AG09319 (cell line): Measurements from ENCODE around the gene HTR2C.

Source experiments
- DNase-seq: peaks from one replicate; pipeline ENCODE4 v3.0.0-alpha.2; 2010; ENCODE audit warnings: low read depth; ENCODE audit errors: extremely low read depth
- TF ChIP-seq, protein P1 (sequence below): IDR thresholded peaks from 2 replicates; pipeline ENCODE4 v1.5.1; 2011; ENCODE audit warnings: low read depth, mild to moderate bottlenecking, inconsistent platforms, low read length, moderate library complexity

Gene HTR2C

DNA sequence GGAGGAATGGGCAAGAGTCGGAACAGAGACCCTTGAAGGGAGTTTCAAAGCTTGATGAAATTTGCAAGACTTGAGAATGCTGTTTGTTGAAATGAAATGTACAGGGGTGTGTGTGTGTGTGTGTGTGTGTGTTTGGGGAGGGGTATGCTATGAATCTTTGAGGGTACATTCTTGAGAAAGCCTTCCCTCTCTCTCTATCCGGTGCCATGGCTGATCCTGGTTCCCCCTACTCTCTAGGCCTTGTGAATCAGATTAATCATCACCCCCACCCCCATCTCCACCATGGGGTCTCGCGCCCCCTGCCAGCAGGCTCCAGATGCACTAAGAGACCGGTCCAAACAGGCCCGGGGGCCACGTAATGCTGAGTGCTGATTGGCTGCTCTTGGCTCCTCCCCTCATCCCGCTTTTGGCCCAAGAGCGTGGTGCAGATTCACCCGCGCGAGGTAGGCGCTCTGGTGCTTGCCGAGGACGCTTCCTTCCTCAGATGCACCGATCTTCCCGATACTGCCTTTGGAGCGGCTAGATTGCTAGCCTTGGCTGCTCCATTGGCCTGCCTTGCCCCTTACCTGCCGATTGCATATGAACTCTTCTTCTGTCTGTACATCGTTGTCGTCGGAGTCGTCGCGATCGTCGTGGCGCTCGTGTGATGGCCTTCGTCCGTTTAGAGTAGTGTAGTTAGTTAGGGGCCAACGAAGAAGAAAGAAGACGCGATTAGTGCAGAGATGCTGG is at the start of gene HTR2C:
Gene HTR2C (plus strand): TSS at position 441 of the 729 bp plus-strand sequence. CDS start 142,851 bp downstream, outside the sequence.
- no peak for DNase-seq
- TF ChIP-seq, protein P1, sequence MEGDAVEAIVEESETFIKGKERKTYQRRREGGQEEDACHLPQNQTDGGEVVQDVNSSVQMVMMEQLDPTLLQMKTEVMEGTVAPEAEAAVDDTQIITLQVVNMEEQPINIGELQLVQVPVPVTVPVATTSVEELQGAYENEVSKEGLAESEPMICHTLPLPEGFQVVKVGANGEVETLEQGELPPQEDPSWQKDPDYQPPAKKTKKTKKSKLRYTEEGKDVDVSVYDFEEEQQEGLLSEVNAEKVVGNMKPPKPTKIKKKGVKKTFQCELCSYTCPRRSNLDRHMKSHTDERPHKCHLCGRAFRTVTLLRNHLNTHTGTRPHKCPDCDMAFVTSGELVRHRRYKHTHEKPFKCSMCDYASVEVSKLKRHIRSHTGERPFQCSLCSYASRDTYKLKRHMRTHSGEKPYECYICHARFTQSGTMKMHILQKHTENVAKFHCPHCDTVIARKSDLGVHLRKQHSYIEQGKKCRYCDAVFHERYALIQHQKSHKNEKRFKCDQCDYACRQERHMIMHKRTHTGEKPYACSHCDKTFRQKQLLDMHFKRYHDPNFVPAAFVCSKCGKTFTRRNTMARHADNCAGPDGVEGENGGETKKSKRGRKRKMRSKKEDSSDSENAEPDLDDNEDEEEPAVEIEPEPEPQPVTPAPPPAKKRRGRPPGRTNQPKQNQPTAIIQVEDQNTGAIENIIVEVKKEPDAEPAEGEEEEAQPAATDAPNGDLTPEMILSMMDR, result no peak

DNA sequence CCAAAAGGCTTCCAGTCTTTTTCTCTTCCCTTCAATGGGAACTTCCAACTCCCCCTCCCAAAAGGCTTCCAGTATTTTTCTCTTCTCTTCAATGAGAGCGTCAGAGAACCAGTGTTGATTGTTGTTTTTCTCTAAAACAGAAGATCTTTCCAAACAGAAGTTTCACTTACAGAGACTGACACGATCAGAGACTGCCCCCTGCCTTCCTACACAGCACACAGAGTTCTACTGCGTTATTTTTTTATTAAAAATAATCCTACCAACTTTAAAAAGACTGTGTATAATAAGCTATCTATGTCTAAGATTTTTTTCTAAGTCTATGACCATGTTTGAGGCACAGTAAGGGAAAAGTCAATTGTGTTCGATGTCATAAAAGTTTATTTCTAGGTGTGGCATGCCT is 3.5 kb upstream of the HTR2C start:
- DNase-seq, result no peak
- TF ChIP-seq, protein P1, result no peak

DNA sequence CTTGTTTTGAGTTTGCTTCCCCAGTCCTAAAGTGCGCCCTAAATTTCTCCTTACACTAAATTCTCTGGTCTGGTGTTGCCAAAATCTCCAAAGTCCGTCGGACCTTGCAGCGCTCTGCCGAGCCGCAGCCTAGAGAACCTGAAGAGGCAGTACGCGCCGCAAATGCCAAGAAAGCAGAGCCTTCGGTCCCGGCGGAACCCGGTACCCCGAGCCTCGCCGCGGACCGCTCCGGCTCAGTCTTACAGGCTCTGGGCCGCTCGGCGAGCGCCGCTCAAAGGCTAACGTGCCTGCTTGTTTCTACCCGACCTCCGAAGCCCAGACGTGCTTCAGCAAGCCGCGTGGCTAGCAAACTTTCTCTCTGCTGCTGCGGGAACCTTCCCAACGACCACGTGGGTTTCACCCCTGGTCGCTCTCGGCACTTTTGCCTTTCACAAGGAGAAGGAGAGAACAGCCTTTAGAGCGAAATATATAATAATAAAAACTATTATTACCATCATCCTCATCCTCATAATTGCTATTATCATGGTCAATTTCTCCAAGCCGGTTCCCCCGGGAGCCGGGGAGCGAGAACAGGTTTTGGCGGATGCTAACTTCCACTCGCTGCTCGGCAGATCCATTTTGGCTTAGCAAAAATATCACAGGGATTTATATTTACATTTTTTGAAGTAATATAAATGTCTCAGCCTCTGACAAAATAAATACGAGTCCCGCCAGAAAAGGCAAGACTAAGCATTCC is 2.2 kb upstream of the HTR2C start:
- no peak for DNase-seq
- TF ChIP-seq, protein P1, result no peak

DNA sequence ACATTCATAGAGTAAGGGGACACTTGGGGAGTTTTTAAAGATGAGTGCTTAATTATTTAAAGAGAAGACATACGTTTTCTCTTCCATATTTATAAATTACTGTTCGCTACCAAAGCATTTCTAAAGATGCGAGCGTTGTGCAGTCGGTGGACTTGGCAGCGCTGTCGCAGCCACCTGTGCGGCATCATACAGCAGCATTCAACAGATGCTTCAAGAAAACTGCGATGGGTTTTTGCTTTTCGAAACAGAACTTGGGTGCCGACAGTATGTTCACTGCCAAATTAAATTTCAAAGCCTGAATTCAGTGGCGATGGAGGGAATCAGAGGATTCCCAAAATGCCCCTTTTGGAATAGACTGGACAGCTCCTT is 1.6 kb upstream of the HTR2C start:
- DNase-seq, result no peak
- TF ChIP-seq, protein P1, result no peak

DNA sequence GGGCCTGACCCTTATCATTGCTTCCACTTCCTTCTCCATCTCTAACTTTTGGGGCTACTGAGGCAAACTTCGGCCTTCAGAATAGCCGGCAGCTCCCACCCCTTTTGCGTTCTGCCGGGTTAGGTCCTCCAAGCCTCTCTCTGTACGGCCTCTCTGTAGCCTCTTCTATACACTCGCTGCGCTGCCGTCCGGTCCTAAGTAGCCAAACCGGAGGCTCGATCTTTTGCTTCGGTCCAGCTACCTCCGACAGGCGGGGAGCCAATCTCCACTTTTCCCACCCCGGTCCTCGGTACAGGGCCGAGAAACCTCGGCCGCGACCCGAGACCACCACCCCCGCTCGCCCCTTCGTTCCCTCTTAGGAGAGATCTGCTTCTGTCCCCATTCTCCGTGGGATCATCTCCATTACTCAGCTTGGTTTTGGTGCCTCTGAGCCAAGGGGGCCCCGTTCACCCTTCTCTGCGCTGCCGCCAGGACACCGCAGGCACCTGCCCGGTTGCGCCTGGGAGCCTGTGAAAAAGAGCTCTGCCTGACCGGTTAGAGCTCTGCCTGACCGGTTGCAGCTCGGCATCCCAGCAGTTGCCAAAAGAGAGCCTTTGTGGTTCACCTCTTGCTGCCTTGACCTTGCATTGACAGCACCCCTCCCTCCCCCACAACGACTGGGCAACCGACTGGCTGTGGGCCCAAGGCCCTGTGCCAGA is 1.0 kb upstream of the HTR2C start:
- TF ChIP-seq, protein P1, result no peak
- DNase-seq, result no peak

DNA sequence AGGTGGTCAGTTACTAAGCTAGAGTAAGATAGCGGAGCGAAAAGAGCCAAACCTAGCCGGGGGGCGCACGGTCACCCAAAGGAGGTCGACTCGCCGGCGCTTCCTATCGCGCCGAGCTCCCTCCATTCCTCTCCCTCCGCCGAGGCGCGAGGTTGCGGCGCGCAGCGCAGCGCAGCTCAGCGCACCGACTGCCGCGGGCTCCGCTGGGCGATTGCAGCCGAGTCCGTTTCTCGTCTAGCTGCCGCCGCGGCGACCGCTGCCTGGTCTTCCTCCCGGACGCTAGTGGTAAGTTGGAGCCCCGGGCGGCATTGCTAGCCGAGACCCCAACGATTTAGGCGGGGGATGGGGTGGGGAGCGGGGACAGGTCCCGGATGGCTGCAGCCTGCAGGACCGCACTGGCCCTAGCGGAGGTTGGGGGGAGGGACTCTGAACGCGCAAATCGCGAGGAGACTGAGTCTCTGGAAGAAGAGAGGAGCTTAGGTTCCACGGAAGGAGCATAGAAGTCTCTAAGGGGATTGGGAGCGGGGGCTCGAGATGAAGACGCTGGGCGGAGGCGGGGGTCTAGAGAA is 573 bp downstream of the HTR2C start:
- TF ChIP-seq, protein P1, result no peak
- no peak for DNase-seq
